ENCODE results near the gene CYTH1. TPM values are rescaled to one million over a fixed set of nuclear protein-coding genes. Genes with fewer than 3 reads are reported as not detected.

Gene CYTH1
- total and polyA plus RNA-seq, 10 donors, result 66.9 to 169 (median 131) TPM

- no peaks in the 10 kb centered on the region for H3K27me3 ChIP-seq (replicated peaks in 1 of 7)
- H3K9me3 ChIP-seq, result no peaks in the 10 kb centered on the region
- WGBS, 5 donors, result 88 to 96% (median 94%) methylated on average over 18 of the region's 18 CpGs
- peaks cover 7 to 100% (median 91%) of the 10 kb centered on the region in 6 donors for H3K36me3 ChIP-seq
- no peak for TF ChIP-seq POLR2AphosphoS5 (IDR thresholded peaks at IDR 0.05)
- no peak for TF ChIP-seq POLR2A (IDR thresholded peaks at IDR 0.05)
- TF ChIP-seq, protein P1, sequence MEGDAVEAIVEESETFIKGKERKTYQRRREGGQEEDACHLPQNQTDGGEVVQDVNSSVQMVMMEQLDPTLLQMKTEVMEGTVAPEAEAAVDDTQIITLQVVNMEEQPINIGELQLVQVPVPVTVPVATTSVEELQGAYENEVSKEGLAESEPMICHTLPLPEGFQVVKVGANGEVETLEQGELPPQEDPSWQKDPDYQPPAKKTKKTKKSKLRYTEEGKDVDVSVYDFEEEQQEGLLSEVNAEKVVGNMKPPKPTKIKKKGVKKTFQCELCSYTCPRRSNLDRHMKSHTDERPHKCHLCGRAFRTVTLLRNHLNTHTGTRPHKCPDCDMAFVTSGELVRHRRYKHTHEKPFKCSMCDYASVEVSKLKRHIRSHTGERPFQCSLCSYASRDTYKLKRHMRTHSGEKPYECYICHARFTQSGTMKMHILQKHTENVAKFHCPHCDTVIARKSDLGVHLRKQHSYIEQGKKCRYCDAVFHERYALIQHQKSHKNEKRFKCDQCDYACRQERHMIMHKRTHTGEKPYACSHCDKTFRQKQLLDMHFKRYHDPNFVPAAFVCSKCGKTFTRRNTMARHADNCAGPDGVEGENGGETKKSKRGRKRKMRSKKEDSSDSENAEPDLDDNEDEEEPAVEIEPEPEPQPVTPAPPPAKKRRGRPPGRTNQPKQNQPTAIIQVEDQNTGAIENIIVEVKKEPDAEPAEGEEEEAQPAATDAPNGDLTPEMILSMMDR (IDR thresholded peaks at IDR 0.05 in 8 of 11, conservative IDR thresholded peaks at IDR 0.05 in 3 of 11), result no peak
- H3K4me3 ChIP-seq, result no peak overlapping the region
- peak overlapping the region; percentile 64 to 86 (median 80) for H3K27ac ChIP-seq
- intact Hi-C loops (cut with DNase I; ENCODE audit: low total_unique reads), result no loop called here
- peak; percentile 43 for DNase-seq
- peaks cover 17 to 49% (median 31%) of the 10 kb centered on the region in 6 donors for H3K4me1 ChIP-seq
Measured at GRCh38 chr17:78819806-78820792, 38.0 kb upstream of the CYTH1 start.

DNA sequence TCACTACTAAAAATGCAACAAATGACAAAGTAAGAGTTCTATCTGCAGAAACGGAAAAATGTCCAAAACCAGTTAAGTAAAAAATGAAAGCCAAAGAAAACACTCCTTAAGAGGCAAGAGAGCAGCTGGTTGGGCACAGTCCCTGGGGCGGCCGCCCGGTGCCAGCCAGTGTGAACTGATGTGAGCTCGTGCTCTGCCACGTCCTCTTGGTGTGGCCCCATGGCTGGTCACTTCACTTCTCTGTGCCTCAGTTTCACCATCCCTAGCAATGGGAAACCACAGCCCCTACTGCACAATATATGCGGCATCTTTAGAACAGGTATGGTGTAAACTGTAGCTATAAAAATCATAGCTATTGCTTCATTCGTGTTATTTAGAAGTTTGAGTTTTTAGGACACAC, 37.3 kb upstream of the CYTH1 start:
- intact Hi-C loops (cut with DNase I; ENCODE audit: low total_unique reads), result no loop called here
- peaks cover 7 to 100% (median 91%) of the 10 kb centered on the region in 6 donors for H3K36me3 ChIP-seq
- no peaks in the 10 kb centered on the region for H3K27me3 ChIP-seq (replicated peaks in 1 of 7)
- WGBS, 5 donors, result 66 to 76% (median 68%) methylated on average over 8 of the region's 8 CpGs
- no peak overlapping the region for H3K4me3 ChIP-seq
- TF ChIP-seq, protein P1 (IDR thresholded peaks at IDR 0.05 in 8 of 11, conservative IDR thresholded peaks at IDR 0.05 in 3 of 11), result no peak
- TF ChIP-seq POLR2A (IDR thresholded peaks at IDR 0.05) (no peak), POLR2AphosphoS5 (IDR thresholded peaks at IDR 0.05) (peak in 2 of 3 donors; percentile 12 to 18)
- H3K4me1 ChIP-seq, result peaks cover 17 to 49% (median 31%) of the 10 kb centered on the region in 6 donors
- peak overlapping the region; percentile 64 to 86 (median 80) for H3K27ac ChIP-seq
- H3K9me3 ChIP-seq, result no peaks in the 10 kb centered on the region
- DNase-seq, result peak; percentile 61

GRCh38 chr17:78818932-78819331, 36.9 kb upstream of the CYTH1 start:
- WGBS, 5 donors, result 6 to 17% (median 11%) methylated on average over 6 of the region's 6 CpGs
- Histone ChIP-seq H3K36me3 (peaks cover 11 to 100% (median 90%) of the 10 kb centered on the region in 6 donors), H3K27me3 (replicated peaks in 1 of 7) (no peaks in the 10 kb centered on the region), H3K4me3 (peak overlapping the region in 1 of 8 donors; percentile 1), H3K27ac (peak overlapping the region; percentile 66 to 86 (median 80)), H3K9me3 (no peaks in the 10 kb centered on the region), H3K4me1 (peaks cover 17 to 49% (median 31%) of the 10 kb centered on the region in 6 donors)
- intact Hi-C loops (cut with DNase I; ENCODE audit: low total_unique reads), result no loop called here
- TF ChIP-seq, protein P1 (IDR thresholded peaks at IDR 0.05 in 8 of 11, conservative IDR thresholded peaks at IDR 0.05 in 3 of 11), result no peak
- TF ChIP-seq POLR2A (IDR thresholded peaks at IDR 0.05) (no peak), POLR2AphosphoS5 (IDR thresholded peaks at IDR 0.05) (peak in 1 of 3 donors; percentile 91)
- DNase-seq, result peak; percentile 75

Measured in spleen (tissue), 11 donors.